Coronary artery (tissue), 2 donors: ENCODE results near the gene KCNQ1.
"Not testable (repeated sequence)": the region's sequence is repeated elsewhere in the genome, so short reads cannot be mapped to it uniquely, and the experiment has no call there.

Experiments
- DNase-seq: peaks from one replicate; pipeline ENCODE4 v3.0.0-alpha.2; 2017; ENCODE audit warnings: low spot score
- H3K27ac ChIP-seq, 2 donors: fragments of 200-600 bp; sonication (generic); one replicate each; pipeline ENCODE4 v1.5.1; 2016 to 2019
- H3K4me3 ChIP-seq: fragments of 200-600 bp; sonication (generic); 2 replicates; pipeline ENCODE4 v1.5.1; 2016; ENCODE audit warnings: mild to moderate bottlenecking, moderate library complexity
- TF ChIP-seq, protein P1 (sequence below): fragments of 200-600 bp; sonication (generic); IDR thresholded peaks from one replicate; pipeline ENCODE4 v1.5.1; 2019; ENCODE audit warnings: antibody characterized with exemption

Gene KCNQ1

DNA sequence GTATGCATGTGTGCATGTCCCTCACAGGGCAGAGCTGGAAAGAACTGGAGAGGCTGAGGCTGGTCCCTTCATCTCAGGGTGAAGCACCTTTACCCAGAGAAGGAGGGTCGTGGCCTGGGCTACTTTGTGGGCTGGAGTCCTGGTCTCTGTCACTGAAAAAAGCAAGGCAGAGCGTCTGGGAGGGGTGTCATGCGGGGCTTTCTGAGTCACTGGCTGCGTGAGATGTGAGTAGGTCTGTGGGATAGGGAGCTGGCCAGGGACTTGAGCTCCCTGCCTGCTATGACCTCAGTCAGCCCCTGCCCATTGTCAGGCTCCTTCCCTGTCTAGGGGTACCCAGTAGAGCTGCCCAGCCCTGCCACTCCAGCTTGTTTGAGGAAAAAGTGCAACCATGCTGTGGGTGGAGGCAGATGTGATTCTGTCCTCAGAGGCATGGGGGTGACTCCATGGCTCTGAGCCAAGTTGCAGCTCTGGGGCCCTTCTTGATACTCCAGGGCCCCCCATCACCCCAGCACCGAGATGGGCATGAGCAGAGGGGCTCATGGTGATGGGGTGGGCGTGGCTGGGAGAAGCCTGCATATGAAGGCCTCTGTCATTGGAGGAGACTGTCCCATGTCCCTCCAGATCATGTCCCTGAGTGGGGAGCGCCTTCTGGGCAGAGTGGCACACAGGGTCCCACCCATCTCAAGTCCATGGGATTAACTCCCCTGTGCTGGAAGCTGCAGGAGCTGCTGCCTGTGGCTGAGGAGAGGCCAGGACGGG is 27.8 kb downstream of the KCNQ1 start:
- no peak for DNase-seq
- no peak overlapping the region for H3K27ac ChIP-seq
- TF ChIP-seq, protein P1, sequence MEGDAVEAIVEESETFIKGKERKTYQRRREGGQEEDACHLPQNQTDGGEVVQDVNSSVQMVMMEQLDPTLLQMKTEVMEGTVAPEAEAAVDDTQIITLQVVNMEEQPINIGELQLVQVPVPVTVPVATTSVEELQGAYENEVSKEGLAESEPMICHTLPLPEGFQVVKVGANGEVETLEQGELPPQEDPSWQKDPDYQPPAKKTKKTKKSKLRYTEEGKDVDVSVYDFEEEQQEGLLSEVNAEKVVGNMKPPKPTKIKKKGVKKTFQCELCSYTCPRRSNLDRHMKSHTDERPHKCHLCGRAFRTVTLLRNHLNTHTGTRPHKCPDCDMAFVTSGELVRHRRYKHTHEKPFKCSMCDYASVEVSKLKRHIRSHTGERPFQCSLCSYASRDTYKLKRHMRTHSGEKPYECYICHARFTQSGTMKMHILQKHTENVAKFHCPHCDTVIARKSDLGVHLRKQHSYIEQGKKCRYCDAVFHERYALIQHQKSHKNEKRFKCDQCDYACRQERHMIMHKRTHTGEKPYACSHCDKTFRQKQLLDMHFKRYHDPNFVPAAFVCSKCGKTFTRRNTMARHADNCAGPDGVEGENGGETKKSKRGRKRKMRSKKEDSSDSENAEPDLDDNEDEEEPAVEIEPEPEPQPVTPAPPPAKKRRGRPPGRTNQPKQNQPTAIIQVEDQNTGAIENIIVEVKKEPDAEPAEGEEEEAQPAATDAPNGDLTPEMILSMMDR: no peak
- no peak overlapping the region for H3K4me3 ChIP-seq

DNA sequence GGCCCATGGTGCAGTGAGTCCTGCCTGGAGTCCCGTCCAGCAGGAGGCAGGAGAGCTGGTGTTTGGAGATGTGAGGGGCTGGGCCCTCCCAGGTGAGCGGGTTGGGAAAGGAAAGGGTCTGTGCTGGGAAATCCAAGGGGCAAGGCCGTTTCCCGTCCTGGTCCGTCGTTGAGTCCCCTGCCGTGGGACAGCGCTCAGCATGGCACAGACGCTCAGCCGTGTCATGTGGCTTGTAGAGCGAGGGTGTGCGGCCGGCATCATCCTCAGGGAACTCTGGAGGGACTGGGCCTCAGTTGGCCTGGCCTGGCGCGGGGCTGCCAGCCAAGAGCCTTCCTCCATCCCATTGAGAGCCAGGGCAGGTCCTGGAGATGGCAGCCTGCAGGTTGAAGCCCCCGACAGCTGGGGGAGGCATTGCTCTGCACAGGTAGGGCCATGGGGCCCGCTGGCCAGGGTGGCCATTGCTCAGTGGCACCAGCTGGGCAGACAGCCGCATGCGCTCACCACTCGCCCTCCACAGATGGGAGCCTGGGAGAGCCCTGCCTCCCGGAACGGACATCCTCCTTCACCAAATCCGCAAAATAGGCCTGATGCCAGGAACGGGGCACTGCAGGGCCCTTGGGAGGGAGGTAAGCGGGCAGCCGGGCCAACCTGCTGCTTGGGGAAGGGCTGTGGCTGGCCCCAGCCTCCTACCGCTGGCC is 28.7 kb downstream of the KCNQ1 start:
- no peak for DNase-seq
- Histone ChIP-seq H3K27ac (no peak overlapping the region), H3K4me3 (no peak overlapping the region)
- TF ChIP-seq, protein P1: no peak

DNA sequence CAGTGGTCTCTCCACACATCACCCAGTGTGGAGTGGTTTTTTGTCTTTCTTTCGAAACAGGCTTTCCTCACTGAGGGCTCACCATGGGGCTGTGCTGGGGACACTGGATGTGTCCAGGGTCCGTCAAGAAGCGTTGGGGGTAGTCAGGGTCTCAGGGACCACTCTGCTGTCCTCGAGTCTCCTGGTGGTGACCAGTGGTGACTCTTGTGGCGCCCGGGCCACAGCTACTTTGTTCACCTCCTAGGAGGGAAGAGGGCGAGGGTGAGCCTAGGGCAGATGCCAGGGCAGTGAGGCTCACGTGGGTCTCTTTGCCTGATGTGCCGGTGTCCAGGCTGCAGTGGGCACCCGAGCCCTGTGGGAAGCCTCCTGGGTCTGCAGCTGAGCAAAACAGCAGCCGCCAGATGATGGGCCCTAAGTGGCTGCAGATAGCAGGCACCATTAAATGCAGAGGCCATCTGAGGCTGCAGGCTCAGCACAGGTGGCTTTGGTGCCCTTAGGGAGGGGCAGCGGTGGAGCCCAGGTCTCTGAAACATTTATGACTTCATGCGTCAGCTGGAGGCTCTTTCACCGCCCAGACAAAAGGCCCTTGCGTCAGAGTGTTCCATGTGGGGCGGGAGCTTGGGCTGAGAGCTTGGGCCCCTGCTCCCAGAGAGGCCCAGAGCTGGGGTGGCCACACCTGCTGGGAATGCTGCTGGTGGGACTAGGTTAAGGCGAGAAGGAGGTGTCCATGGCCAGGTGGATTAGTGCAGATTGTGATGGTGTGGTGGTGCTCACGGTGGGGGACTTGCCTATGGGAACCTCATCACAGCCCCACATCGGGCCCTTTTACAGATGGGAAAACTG is 29.5 kb downstream of the KCNQ1 start:
- no peak overlapping the region for H3K4me3 ChIP-seq
- H3K27ac ChIP-seq: no peak overlapping the region
- TF ChIP-seq, protein P1: no peak
- no peak for DNase-seq

DNA sequence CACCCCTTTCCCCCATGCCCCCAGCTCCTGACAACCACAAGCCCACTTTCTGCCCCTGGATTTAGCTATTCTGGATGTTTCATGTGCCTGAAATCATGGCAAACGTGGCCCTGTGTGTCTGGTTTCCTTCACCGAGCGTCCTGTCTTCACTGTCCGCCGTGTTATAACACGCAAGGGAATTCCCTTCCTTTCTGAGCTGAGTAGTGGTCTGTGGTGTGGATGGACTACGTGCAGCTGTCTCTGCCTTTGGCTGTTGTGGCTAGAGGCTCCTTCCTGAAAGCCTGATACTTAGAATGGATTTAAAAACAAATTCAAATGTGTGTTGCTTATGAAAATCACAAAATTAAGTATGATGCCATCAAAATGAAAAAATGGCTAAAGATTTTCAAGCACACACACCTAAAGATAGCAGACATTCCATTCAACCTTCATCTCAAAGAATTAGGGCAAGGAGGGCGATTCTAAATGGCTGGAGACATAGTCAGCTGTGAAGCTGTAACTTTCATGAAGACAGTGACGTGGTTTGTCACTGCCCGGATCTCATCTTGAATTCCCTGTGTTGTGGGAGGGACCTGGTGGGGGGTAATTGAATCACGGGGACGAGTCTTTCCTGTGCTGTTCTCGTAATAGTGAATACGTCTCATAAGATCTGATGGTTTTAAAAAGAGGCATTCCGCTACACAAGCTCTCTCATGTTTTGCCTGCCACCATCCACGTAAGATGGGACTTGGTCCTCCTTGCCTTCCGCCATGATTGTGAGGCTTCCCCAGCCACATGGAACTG is 30.5 kb downstream of the KCNQ1 start:
- H3K27ac ChIP-seq: no peak overlapping the region
- TF ChIP-seq, protein P1: no peak
- no peak overlapping the region for H3K4me3 ChIP-seq

DNA sequence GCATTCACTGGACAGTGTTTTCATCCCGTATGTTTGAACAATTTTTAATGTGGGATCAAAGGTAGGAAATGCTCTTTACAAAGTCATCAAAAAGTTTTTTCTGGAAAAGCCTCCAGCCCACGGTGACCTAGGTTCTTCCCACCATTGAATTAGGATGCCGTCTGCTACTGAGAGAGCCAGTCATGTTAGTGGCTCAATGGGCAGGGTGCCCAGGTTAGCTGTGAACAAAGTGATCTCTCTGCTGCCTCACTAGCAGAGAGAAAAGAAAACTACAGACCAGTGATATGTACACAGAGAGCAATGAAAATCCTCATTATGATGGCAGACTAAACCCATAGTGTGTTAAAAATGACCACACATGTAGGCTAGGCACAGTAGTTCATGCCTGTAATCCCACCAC is 32.4 kb downstream of the KCNQ1 start:
- no peak for DNase-seq
- TF ChIP-seq, protein P1: no peak
- no peak overlapping the region for H3K27ac ChIP-seq
- H3K4me3 ChIP-seq: no peak overlapping the region

More for the DNA sequence above, 30.5 kb downstream of the KCNQ1 start:
- no peak for DNase-seq

DNA sequence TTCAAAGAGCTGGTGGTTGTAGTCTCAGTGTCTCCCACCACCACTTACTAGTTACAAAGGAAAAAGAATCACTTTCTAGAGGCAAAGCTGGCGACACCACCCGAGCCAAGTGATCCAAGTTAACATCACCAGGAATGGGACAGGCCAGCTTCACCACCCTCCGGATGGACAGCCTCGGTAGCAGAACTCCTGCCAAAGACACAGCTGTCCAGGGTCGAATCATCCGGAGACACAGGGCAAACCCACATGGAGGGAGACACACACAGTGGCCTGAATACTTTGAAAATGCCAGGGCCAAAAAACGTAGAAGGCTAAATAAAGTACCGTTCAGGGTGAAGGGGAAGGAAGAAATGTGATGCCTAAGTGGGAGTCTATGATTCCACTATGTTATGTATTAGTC is 33.1 kb downstream of the KCNQ1 start:
- no peak for DNase-seq
- Histone ChIP-seq H3K27ac (no peak overlapping the region), H3K4me3 (no peak overlapping the region)
- TF ChIP-seq, protein P1: no peak

DNA sequence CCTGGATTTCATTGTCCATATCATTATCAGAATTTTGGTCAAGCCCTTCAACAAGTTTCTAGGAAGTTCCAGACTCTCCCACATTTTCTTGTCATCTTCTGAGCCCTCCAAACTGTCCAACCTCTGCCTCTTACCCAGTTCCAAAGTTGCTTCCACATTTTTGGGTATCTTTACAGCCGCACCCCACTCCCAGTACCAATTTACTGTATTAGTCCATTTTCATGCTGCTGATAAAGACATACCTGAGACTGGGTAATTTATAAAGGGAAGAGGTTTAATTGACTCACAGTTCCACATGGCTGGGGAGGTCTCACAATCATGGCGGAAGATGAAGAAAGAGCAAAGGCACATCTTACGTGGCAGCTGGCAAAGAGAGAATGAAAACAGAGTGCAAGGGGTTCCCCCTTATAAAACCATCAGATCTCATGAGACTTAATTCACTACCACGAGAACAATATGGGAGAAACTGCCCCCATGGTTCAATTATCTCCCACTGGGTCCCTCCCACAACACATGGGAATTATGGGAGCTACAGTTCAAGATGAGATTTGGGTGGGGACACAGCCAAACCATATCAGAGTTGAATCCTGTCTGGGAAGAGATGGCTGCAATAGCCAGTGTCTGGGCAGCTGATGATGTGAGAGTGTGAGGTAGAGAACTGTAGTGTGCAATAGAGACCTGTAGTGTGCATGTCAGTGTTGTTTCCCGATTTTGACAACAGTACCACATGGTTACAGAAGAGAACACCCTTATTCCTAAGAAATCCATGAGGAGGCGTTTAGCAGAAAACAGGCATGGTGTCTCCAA is 35.5 kb downstream of the KCNQ1 start:
- not testable (repeated sequence) for H3K27ac ChIP-seq, DNase-seq, H3K4me3 ChIP-seq
